HCEC 1CT (cell line): Measurements from ENCODE around the gene SPDYE5.

Source experiments
- DNase-seq: peaks from one replicate; pipeline ENCODE4 v3.0.0-alpha.2; 2017

Gene SPDYE5

GRCh38 chr7:75537731-75538130 is 45.6 kb downstream of the SPDYE5 start:
- DNase-seq, result no peak

DNA sequence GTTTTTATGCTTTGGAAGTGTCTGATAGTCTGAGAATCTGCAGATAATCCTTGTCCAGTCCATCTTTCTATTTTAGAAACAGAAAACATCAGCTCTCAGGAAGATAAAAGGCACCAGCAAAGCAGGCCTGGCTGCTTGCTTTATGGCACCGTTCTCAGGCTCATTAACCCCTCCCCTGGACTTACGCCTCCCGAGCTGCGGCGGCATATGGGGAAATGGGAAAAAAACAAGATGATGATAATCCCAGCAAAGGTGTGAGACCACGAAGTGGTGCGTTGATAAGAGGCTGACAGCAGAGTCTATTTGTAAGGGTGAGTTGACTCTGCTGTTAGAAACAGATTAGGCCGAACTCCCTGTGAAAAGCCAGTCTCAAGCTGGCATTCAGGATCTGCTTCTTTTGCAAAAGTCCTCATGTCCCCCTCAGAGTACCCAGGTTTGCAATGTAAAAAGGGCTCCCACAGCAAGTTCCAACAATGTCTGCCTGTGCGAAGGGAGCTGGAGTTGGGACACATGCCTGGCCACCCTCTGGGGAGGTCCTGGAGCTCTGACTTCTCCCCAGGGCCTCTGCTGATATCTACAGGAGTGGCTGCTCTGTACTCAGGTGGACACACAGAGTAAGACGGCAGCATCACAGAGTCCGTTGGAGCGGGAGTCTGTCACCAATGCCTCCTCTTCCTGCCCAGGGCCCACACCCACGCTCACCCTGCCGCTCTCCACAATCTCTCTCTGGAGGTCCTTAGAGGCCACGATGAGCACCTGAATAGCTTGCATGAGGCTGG is 54.3 kb downstream of the SPDYE5 start:
- no peak for DNase-seq
